ENCODE measurements around the gene MYH15.

The MYH15 gene

DNA sequence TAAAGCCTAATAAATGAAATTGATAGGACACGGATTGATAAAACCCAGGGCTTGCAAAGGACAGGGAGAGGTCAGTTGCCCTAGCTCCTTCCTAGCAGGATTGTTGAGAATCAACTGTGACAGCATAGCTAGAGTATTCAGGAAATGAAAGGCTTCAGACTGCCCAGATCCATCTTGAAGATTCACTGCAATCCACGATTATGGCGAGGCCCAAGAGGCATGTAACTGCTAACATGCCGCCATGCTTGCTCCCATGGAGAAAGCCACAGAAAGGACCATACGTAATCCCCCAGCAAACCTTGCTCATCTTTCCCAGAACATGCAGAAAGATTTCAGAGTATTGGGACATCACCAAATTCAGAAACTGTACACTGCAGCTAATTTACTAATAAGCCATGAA, 41.3 kb downstream of the MYH15 start:
- Histone ChIP-seq H3K9me3 (ENCODE audit: control insufficient read depth, low read depth, low read length) (no peaks in the 10 kb centered on the region), H3K4me1 (ENCODE audit: control insufficient read depth, low read depth, low read length) (peaks cover 3% of the 10 kb centered on the region), H3K4me3 (ENCODE audit: low read length) (no peak overlapping the region), H3K27ac (ENCODE audit: low read length) (no peak overlapping the region), H3K9ac (ENCODE audit: low read length) (no peak overlapping the region), H3K27me3 (ENCODE audit: control insufficient read depth, insufficient read depth, low read length) (no peaks in the 10 kb centered on the region), H3K36me3 (ENCODE audit: control insufficient read depth, low read depth, low read length) (no peaks in the 10 kb centered on the region)

DNA sequence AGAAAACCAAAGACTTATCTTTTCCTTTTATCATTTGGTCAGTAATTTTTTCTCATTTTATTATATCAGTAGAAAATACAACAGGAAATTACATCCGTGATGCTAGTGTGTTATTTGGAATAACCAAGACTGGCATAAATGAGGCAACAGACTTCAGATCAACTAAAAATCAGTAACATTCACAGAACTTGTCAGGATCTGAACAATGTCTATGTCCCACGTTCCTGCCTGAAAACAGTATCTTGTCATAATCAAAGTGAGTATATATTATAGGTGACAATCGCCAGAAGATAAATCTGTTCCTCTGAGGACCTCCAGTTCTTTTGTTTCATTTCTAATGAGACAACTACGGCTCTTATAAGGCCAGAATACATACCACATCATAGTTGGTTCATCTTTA, 41.8 kb downstream of the MYH15 start:
- H3K27ac ChIP-seq (ENCODE audit: low read length): no peak overlapping the region

DNA sequence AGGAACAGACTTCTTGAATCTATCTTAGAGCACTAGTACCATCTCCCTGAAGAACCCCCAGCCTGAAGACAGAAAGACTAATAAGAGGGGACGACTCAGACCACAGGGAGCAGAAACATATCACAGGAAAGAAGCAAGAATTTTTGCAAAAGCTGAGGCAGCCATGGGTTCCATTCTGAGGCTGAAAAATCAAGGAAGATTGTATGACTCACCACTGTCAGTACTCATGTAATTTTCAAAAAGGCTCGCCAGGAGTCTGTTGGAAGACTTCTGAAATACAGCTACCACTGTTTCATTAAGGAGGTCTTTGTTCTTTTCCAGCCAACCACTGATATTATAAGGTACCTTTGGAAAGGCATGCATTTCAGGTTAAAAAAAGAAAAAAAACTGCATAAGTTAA, 47.5 kb downstream of the MYH15 start:
- Histone ChIP-seq H3K4me1 (ENCODE audit: control insufficient read depth, low read depth, low read length) (peaks cover 2% of the 10 kb centered on the region), H3K27ac (ENCODE audit: low read length) (no peak overlapping the region), H3K9me3 (ENCODE audit: control insufficient read depth, low read depth, low read length) (no peaks in the 10 kb centered on the region), H3K4me3 (ENCODE audit: low read length) (no peak overlapping the region), H3K9ac (ENCODE audit: low read length) (no peak overlapping the region), H3K27me3 (ENCODE audit: control insufficient read depth, insufficient read depth, low read length) (no peaks in the 10 kb centered on the region), H3K36me3 (ENCODE audit: control insufficient read depth, low read depth, low read length) (no peaks in the 10 kb centered on the region)

More for the DNA sequence above, 41.8 kb downstream of the MYH15 start:
- H3K9ac ChIP-seq (ENCODE audit: low read length): no peak overlapping the region
- H3K4me1 ChIP-seq (ENCODE audit: control insufficient read depth, low read depth, low read length): no peaks in the 10 kb centered on the region
- no peaks in the 10 kb centered on the region for H3K36me3 ChIP-seq (ENCODE audit: control insufficient read depth, low read depth, low read length)
- no peak overlapping the region for H3K4me3 ChIP-seq (ENCODE audit: low read length)
- no peaks in the 10 kb centered on the region for H3K27me3 ChIP-seq (ENCODE audit: control insufficient read depth, insufficient read depth, low read length)
- H3K9me3 ChIP-seq (ENCODE audit: control insufficient read depth, low read depth, low read length): no peaks in the 10 kb centered on the region

DNA sequence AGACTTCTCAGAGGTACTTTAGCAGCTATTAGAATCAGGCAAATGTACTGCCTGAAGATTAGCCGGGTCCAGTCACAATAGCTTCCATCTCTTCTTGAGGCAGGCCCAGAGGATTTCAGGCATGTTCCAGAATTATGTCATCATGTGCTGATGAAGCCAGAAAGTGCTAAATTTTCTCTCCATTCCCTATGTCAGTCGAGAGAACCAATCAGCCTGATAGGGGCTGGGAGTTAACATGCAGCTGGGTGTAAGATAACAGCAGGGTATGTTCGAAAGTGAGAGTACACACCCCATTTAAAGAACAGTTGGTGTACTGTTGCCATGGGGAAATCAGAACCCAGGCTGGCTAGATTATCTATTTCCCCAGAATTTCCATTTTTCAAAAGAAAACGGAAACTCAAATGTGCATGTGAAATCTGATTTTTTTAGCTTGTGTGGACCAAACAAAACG, 48.7 kb downstream of the MYH15 start:
- Histone ChIP-seq H3K9ac (ENCODE audit: low read length) (no peak overlapping the region), H3K27me3 (ENCODE audit: control insufficient read depth, insufficient read depth, low read length) (no peaks in the 10 kb centered on the region), H3K36me3 (ENCODE audit: control insufficient read depth, low read depth, low read length) (no peaks in the 10 kb centered on the region), H3K4me1 (ENCODE audit: control insufficient read depth, low read depth, low read length) (peaks cover 2% of the 10 kb centered on the region), H3K4me3 (ENCODE audit: low read length) (no peak overlapping the region), H3K27ac (ENCODE audit: low read length) (no peak overlapping the region), H3K9me3 (ENCODE audit: control insufficient read depth, low read depth, low read length) (no peaks in the 10 kb centered on the region)

DNA sequence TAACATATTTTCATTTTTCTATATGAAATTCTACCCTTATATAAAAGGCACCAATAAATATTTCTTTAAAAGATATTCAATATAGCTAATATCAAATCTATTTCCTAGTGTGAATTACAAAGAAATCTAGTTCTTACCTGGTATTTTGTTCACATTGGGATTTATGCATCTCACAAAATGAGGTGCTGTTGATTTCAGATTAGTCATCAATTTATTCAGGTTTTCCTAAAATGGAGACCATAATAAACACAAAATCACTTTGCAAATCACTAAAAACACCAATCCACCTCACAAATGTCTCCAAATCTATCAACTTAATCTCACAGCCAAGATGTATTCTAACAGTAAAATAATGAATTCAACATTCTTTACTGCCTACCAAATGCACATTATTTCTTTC, 51.2 kb downstream of the MYH15 start:
- Histone ChIP-seq H3K36me3 (ENCODE audit: control insufficient read depth, low read depth, low read length) (no peaks in the 10 kb centered on the region), H3K4me1 (ENCODE audit: control insufficient read depth, low read depth, low read length) (peaks cover 2% of the 10 kb centered on the region), H3K9ac (ENCODE audit: low read length) (no peak overlapping the region), H3K9me3 (ENCODE audit: control insufficient read depth, low read depth, low read length) (no peaks in the 10 kb centered on the region), H3K27ac (ENCODE audit: low read length) (no peak overlapping the region), H3K4me3 (ENCODE audit: low read length) (no peak overlapping the region), H3K27me3 (ENCODE audit: control insufficient read depth, insufficient read depth, low read length) (no peaks in the 10 kb centered on the region)

DNA sequence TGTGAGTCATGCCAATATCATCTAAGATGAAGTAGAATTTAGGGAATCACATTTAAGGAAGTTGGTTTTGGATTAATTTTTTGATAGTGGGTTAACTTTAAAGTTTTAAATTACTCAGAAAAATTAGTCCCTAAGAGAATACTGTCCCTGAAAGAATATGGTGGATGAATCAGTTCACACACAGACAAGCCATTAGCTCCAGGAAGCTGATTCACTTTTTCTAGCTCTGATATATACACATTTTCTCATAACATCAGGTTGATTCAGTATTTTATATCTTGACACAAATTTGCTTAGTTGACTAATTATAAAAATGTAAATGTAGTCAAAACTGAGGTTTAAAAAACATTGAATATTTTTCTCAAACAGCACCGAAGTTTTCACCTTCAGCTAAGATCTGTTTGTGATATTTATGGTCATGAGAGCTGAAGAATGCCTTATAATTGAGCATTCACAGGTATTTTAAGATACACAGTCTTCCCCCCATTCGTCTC, 55.1 kb downstream of the MYH15 start:
- H3K36me3 ChIP-seq (ENCODE audit: control insufficient read depth, low read depth, low read length): no peaks in the 10 kb centered on the region
- no peak overlapping the region for H3K27ac ChIP-seq (ENCODE audit: low read length)
- no peak overlapping the region for H3K9ac ChIP-seq (ENCODE audit: low read length)
- H3K9me3 ChIP-seq (ENCODE audit: control insufficient read depth, low read depth, low read length): no peaks in the 10 kb centered on the region
- H3K4me1 ChIP-seq (ENCODE audit: control insufficient read depth, low read depth, low read length): peaks cover 2% of the 10 kb centered on the region
- H3K27me3 ChIP-seq (ENCODE audit: control insufficient read depth, insufficient read depth, low read length): no peaks in the 10 kb centered on the region
- H3K4me3 ChIP-seq (ENCODE audit: low read length): no peak overlapping the region

DNA sequence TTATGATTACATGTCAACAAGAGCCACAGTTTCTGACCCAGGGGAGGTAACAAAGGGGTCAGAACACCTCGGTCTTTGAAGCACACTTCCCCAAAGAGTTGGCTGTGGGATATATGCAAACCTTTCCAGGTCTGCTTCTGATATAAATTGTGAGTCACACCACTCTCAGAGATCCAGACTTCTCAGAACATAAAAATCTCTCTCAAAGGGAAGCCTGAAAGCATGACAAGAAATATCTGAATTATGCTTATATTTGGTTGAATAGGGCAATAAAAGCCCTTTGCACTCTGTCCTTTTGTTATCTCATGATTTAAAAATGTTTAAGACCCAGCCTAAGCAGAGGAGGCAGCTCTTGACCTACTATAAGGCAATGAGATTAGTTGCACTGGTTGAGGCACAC, 56.8 kb downstream of the MYH15 start:
- Histone ChIP-seq H3K4me3 (ENCODE audit: low read length) (no peak overlapping the region), H3K9me3 (ENCODE audit: control insufficient read depth, low read depth, low read length) (no peaks in the 10 kb centered on the region), H3K36me3 (ENCODE audit: control insufficient read depth, low read depth, low read length) (no peaks in the 10 kb centered on the region), H3K27ac (ENCODE audit: low read length) (no peak overlapping the region), H3K4me1 (ENCODE audit: control insufficient read depth, low read depth, low read length) (no peaks in the 10 kb centered on the region), H3K27me3 (ENCODE audit: control insufficient read depth, insufficient read depth, low read length) (no peaks in the 10 kb centered on the region), H3K9ac (ENCODE audit: low read length) (no peak overlapping the region)

DNA sequence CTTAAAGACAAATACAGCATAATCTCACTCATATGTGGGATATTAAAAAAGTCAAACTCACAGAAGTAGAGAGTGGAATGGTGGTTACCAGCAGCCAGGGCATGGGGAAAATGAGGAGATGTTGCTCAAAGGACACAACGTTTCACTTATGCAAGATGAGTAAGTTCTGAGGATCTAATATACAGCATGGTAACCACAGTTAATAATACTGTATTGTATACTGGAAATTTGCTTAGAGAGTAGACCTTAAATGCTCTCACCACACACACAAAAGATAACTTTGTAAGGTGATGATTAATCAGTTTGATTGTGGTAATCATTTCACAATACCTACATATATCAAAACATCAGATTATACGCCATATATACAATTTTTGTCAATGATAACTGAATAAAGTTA, 60.0 kb downstream of the MYH15 start:
- no peaks in the 10 kb centered on the region for H3K4me1 ChIP-seq (ENCODE audit: control insufficient read depth, low read depth, low read length)
- no peaks in the 10 kb centered on the region for H3K36me3 ChIP-seq (ENCODE audit: control insufficient read depth, low read depth, low read length)
- H3K27me3 ChIP-seq (ENCODE audit: control insufficient read depth, insufficient read depth, low read length): no peaks in the 10 kb centered on the region
- no peak overlapping the region for H3K9ac ChIP-seq (ENCODE audit: low read length)
- H3K27ac ChIP-seq (ENCODE audit: low read length): no peak overlapping the region
- H3K4me3 ChIP-seq (ENCODE audit: low read length): no peak overlapping the region
- peaks cover 3% of the 10 kb centered on the region for H3K9me3 ChIP-seq (ENCODE audit: control insufficient read depth, low read depth, low read length)

DNA sequence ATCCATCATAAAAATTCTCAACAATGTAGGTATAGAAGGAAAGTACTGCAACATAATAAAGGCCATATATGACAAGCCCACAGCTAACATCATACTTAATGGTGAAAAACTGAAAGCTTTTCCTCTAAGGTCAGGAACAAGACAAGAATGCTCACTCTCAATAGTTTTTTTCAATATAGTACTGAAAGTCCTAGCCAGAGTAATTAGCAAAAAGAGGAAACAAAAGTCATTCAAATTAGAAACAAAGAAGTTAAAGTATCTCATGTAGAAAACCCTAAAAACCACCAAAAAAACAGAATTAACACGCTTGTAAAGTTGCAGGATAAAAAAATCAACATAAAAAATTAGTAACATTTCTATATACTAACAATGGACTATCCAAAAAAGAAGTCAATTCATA, 61.8 kb downstream of the MYH15 start:
- Histone ChIP-seq H3K9me3 (ENCODE audit: control insufficient read depth, low read depth, low read length) (peaks cover 3% of the 10 kb centered on the region), H3K4me1 (ENCODE audit: control insufficient read depth, low read depth, low read length) (peaks cover 5% of the 10 kb centered on the region), H3K36me3 (ENCODE audit: control insufficient read depth, low read depth, low read length) (no peaks in the 10 kb centered on the region), H3K27me3 (ENCODE audit: control insufficient read depth, insufficient read depth, low read length) (no peaks in the 10 kb centered on the region), H3K27ac (ENCODE audit: low read length) (no peak overlapping the region), H3K4me3 (ENCODE audit: low read length) (no peak overlapping the region), H3K9ac (ENCODE audit: low read length) (no peak overlapping the region)

DNA sequence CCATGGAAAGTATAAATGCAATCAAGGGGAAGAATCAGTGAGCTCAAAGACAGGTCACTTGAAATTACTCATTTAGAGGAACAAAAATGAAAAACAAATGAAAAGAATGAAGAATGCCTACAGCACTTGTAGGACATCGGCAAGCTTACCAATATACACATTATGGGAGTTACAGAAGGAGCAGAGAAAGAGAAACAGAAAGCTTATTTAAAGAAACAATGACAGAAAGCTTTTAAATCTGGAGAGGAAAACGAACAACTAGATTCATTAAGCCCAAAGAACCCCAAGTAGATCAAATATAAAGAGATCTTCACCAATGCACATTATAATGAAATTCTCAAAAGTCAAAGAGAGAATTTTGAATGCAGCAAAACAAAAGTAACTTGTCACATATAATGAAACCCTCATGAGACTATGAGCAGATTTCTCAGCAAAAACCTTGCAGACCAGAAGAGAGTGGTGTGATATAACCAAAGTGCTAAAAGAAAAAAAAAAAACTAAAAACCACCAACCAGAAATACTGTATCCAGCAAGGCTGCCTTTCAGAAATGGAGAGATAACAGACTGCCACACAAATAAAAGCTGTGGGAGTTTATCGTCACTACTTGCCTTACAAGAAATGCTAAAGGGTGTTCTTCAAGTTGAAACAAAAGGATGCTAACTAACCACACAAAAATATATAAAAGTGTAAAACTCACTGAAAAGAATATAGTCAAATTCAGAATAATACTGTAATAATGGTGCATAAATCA, 63.1 kb downstream of the MYH15 start:
- Histone ChIP-seq H3K9me3 (ENCODE audit: control insufficient read depth, low read depth, low read length) (peaks cover 3% of the 10 kb centered on the region), H3K36me3 (ENCODE audit: control insufficient read depth, low read depth, low read length) (no peaks in the 10 kb centered on the region), H3K4me3 (ENCODE audit: low read length) (no peak overlapping the region)

DNA sequence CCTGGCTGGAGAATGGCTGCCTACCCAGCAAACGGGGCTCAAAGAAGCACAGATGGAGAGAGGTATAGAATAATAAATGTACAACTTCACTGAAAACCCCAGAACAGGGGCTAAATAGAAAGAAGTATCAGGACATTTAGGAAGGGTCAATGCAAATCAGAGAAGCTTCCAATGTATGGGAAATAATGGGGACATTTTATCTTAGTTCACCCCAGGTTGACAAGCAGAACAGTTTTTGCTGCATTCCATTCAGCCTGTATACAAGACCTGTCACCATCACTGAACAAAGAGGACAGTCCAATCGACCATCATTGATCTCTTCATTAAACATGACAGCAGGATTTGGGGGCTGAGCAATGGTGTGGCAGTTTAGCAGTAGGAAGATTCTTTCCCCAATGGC, 68.1 kb downstream of the MYH15 start:
- Histone ChIP-seq H3K9me3 (ENCODE audit: control insufficient read depth, low read depth, low read length) (peaks cover 3% of the 10 kb centered on the region), H3K27me3 (ENCODE audit: control insufficient read depth, insufficient read depth, low read length) (no peaks in the 10 kb centered on the region), H3K9ac (ENCODE audit: low read length) (no peak overlapping the region), H3K36me3 (ENCODE audit: control insufficient read depth, low read depth, low read length) (no peaks in the 10 kb centered on the region), H3K4me3 (ENCODE audit: low read length) (no peak overlapping the region), H3K27ac (ENCODE audit: low read length) (no peak overlapping the region), H3K4me1 (ENCODE audit: control insufficient read depth, low read depth, low read length) (peaks cover 13% of the 10 kb centered on the region)

More for the DNA sequence above, 63.1 kb downstream of the MYH15 start:
- H3K9ac ChIP-seq (ENCODE audit: low read length): no peak overlapping the region
- peaks cover 7% of the 10 kb centered on the region for H3K4me1 ChIP-seq (ENCODE audit: control insufficient read depth, low read depth, low read length)
- no peak overlapping the region for H3K27ac ChIP-seq (ENCODE audit: low read length)
- no peaks in the 10 kb centered on the region for H3K27me3 ChIP-seq (ENCODE audit: control insufficient read depth, insufficient read depth, low read length)

DNA sequence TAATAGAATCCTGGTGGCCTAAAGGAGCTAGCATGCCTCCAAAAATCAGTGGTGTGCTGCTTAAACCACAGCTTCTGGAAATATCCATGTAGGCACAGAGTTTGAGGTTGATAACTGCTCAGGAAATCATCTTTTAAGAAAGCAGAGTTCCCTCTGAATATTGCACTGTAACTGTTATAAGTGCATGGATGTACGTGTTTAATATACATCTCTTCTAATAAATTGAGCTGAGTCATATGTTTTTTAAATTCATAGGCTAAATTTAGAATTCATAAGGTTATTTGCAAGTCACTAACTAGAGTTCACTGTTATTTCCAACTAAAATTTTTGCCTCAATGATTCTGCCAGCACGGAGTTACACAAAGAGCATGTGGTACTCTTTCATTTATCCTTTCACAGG, 68.9 kb downstream of the MYH15 start:
- Histone ChIP-seq H3K27ac (ENCODE audit: low read length) (no peak overlapping the region), H3K27me3 (ENCODE audit: control insufficient read depth, insufficient read depth, low read length) (no peaks in the 10 kb centered on the region), H3K9me3 (ENCODE audit: control insufficient read depth, low read depth, low read length) (peaks cover 3% of the 10 kb centered on the region), H3K9ac (ENCODE audit: low read length) (no peak overlapping the region), H3K4me1 (ENCODE audit: control insufficient read depth, low read depth, low read length) (peaks cover 13% of the 10 kb centered on the region), H3K4me3 (ENCODE audit: low read length) (no peak overlapping the region), H3K36me3 (ENCODE audit: control insufficient read depth, low read depth, low read length) (no peaks in the 10 kb centered on the region)
